Thyroid gland (tissue), 4 donors: ENCODE measurements around the gene TFB1M. TPM values are rescaled to one million over a fixed set of nuclear protein-coding genes. Genes with fewer than 3 reads are reported as not detected.
"Not testable (repeated sequence)": the region's sequence is repeated elsewhere in the genome, so short reads cannot be mapped to it uniquely, and the experiment has no call there.

Experiments
- DNase-seq, 2 donors: peaks; one replicate each; pipeline ENCODE4 v3.0.0-alpha.2; 2019
- H3K27ac ChIP-seq, 3 donors: fragments of 200-600 bp; sonication (generic); 1 replicate in 2 of 3; 2 replicates in 1 of 3; pipeline ENCODE4 v1.5.1; 2016 to 2019; ENCODE audit warnings: mild to moderate bottlenecking in 1 of 3, moderate library complexity in 1 of 3
- H3K27me3 ChIP-seq: fragments of 200-600 bp; sonication (generic); one replicate; pipeline ENCODE4 v1.5.1; 2019
- H3K36me3 ChIP-seq, 2 donors: fragments of 200-600 bp; sonication (generic); one replicate each; pipeline ENCODE4 v1.5.1; 2016 to 2019
- H3K4me1 ChIP-seq, 2 donors: fragments of 200-600 bp; sonication (generic); one replicate each; pipeline ENCODE4 v1.5.1; 2017 to 2019
- H3K4me3 ChIP-seq, 3 donors: fragments of 200-600 bp; sonication (generic); replicated peaks in 1 of 3; 1 replicate in 2 of 3; 2 replicates in 1 of 3; pipeline ENCODE4 v1.5.1; 2016; ENCODE audit warnings: mild to moderate bottlenecking in 1 of 3
- H3K9me3 ChIP-seq: fragments of 200-600 bp; sonication (generic); one replicate; pipeline ENCODE4 v1.5.1; 2017
- CTCF ChIP-seq, 6 experiments: fragments of 200-600 bp in 3 of 6; fragments of 450-650 bp in 3 of 6; sonication (generic) in 3 of 6; IDR thresholded peaks; one replicate each; pipeline ENCODE4 v1.5.1; 2016 to 2019; ENCODE audit warnings: antibody characterized with exemption in 6 of 6, mild to moderate bottlenecking in 2 of 6, inconsistent platforms in 1 of 6, moderate library complexity in 1 of 6
- POLR2A ChIP-seq, 2 donors: fragments of 450-650 bp; IDR thresholded peaks; one replicate each; pipeline ENCODE4 v1.6.1; 2017; ENCODE audit warnings: antibody characterized with exemption in 2 of 2, mild to moderate bottlenecking in 2 of 2, moderate library complexity in 1 of 2
- WGBS, 2 donors: methylation state at CpG; one replicate each; pipeline ENCODE4 v1.1.5; 2017; 5-methylcytosine and 5-hydroxymethylcytosine counted together
- intact Hi-C: fragments of 100-400 bp; cut with DNase I; formaldehyde crosslinking; loops from one replicate; pipeline ENCODE4 v1.15.1; 2023
- total RNA-seq, 4 donors: library from RNA; depleted of rRNA; stranded (reverse); fragments of >200 nt; gene quantifications; one replicate each; pipeline ENCODE4 v1.2.3, GENCODE V29; 2016

TFB1M gene
- total RNA-seq, 4 donors from 2014 or later: 13.9 to 28.1 (median 21.2) TPM

GRCh38 chr6:155234167-155234566 is 80.1 kb downstream of the TFB1M start:
- H3K4me1 ChIP-seq: peaks cover 0 to 4% of the 10 kb centered on the region in 2 donors
- no peak for DNase-seq
- H3K27ac ChIP-seq: peak overlapping the region in 2 of 3 donors; percentile 40 to 49
- H3K4me3 ChIP-seq: no peak overlapping the region
- no peaks in the 10 kb centered on the region for H3K36me3 ChIP-seq
- TF ChIP-seq CTCF (IDR thresholded peaks at IDR 0.05) (no peak), POLR2A (IDR thresholded peaks at IDR 0.05) (no peak)
- no peaks in the 10 kb centered on the region for H3K27me3 ChIP-seq
- 97 to 100% methylated on average over 3 of the region's 4 CpGs for WGBS, 2 donors
- intact Hi-C loops: no loop called here
- no peaks in the 10 kb centered on the region for H3K9me3 ChIP-seq

- no peak for TF ChIP-seq CTCF (IDR thresholded peaks at IDR 0.05)
- TF ChIP-seq POLR2A (IDR thresholded peaks at IDR 0.05): no peak
- no peak overlapping the region for H3K27ac ChIP-seq
- H3K27me3 ChIP-seq: no peaks in the 10 kb centered on the region
- 78 to 81% methylated on average over 6 of the region's 6 CpGs for WGBS, 2 donors
- intact Hi-C loops: no loop called here
- peaks cover 0 to 4% of the 10 kb centered on the region in 2 donors for H3K4me1 ChIP-seq
- DNase-seq: no peak
- no peaks in the 10 kb centered on the region for H3K9me3 ChIP-seq
- H3K4me3 ChIP-seq: no peak overlapping the region
- no peaks in the 10 kb centered on the region for H3K36me3 ChIP-seq
These were observed 81.4 kb downstream of the TFB1M start for GRCh38 chr6:155232848-155233247.

- WGBS, 2 donors: 92 to 99% methylated on average over 4 of the region's 4 CpGs
- H3K27me3 ChIP-seq, H3K4me3 ChIP-seq, H3K9me3 ChIP-seq, intact Hi-C loops, H3K4me1 ChIP-seq, DNase-seq, H3K36me3 ChIP-seq, H3K27ac ChIP-seq: not testable (repeated sequence)
These were observed 83.3 kb downstream of the TFB1M start for GRCh38 chr6:155230975-155231374.

- H3K4me3 ChIP-seq: no peak overlapping the region
- no peaks in the 10 kb centered on the region for H3K9me3 ChIP-seq
- H3K4me1 ChIP-seq: peaks cover 0 to 13% of the 10 kb centered on the region in 2 donors
- no peaks in the 10 kb centered on the region for H3K27me3 ChIP-seq
- intact Hi-C loops: no loop called here
- no peak overlapping the region for H3K27ac ChIP-seq
- DNase-seq: no peak
- WGBS, 2 donors: 84 to 87% methylated on average over 13 of the region's 13 CpGs
- no peaks in the 10 kb centered on the region for H3K36me3 ChIP-seq
- no peak for TF ChIP-seq CTCF (IDR thresholded peaks at IDR 0.05)
- TF ChIP-seq POLR2A (IDR thresholded peaks at IDR 0.05): no peak
These were observed 85.6 kb downstream of the TFB1M start for GRCh38 chr6:155228546-155229166.

- H3K27ac ChIP-seq: no peak overlapping the region
- intact Hi-C loops: no loop called here
- no peak for DNase-seq
- H3K9me3 ChIP-seq: no peaks in the 10 kb centered on the region
- no peaks in the 10 kb centered on the region for H3K27me3 ChIP-seq
- no peak overlapping the region for H3K4me3 ChIP-seq
- no peaks in the 10 kb centered on the region for H3K36me3 ChIP-seq
- H3K4me1 ChIP-seq: peaks cover 0 to 14% of the 10 kb centered on the region in 2 donors
- WGBS, 2 donors: 92 to 93% methylated on average over 4 of the region's 4 CpGs
- TF ChIP-seq CTCF (IDR thresholded peaks at IDR 0.05) (no peak), POLR2A (IDR thresholded peaks at IDR 0.05) (no peak)
These were observed 87.2 kb downstream of the TFB1M start for GRCh38 chr6:155227046-155227445.
